ENCODE measurements around the gene PTPRN2. TPM values are rescaled to one million over a fixed set of nuclear protein-coding genes. Genes with fewer than 3 reads are reported as not detected.

The PTPRN2 gene
- total and polyA plus RNA-seq, 8 donors: 12.2 to 49.2 (median 31.8) TPM

DNA sequence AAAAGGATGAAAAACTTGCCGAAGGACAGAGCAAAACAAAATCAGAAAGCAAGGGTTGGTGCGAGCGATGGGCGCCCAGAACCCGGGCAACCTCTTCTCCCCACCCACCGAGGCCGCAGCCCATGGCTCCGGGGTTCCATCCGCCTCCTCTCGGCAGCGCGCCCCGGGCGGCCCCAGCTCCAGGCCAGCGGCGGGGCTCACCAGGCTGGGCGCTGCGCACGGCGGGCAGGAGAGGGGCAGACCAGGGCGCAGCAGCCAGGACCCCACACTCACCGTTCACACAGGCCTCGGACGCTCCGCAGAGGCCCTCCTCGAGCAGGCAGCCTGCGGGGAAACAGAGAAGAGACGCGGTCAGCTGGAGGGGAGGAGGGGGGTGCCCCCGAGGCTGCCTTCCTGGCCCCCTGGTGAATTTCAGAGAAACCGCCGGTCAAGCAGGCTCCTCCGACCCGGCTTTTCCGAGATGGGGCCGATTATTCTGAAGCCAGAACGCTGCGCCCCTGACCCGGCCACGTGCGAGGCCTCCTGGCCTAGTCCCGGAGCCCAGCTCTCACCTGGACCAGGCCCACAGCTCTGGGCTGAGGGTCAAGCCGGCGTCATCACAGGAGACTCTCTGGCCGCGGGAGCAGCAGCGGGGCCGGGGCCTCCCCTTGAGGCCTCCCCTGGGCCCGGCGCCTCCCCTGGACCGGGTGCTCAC is 98.0 kb downstream of the PTPRN2 start:
- H3K36me3 ChIP-seq: no peaks in the 10 kb centered on the region
- no peak for ATAC-seq
- no peak for DNase-seq
- H3K4me1 ChIP-seq: no peaks in the 10 kb centered on the region
- 94 to 95% methylated on average over 42 to 51 of the region's 51 CpGs for WGBS, 2 donors
- no peaks in the 10 kb centered on the region for H3K27me3 ChIP-seq
- no peak overlapping the region for H3K27ac ChIP-seq
- intact Hi-C loops (cut with DNase I): no loop called here
- H3K9me3 ChIP-seq: no peaks in the 10 kb centered on the region
- no peak overlapping the region for H3K4me3 ChIP-seq
- TF ChIP-seq, protein P1, sequence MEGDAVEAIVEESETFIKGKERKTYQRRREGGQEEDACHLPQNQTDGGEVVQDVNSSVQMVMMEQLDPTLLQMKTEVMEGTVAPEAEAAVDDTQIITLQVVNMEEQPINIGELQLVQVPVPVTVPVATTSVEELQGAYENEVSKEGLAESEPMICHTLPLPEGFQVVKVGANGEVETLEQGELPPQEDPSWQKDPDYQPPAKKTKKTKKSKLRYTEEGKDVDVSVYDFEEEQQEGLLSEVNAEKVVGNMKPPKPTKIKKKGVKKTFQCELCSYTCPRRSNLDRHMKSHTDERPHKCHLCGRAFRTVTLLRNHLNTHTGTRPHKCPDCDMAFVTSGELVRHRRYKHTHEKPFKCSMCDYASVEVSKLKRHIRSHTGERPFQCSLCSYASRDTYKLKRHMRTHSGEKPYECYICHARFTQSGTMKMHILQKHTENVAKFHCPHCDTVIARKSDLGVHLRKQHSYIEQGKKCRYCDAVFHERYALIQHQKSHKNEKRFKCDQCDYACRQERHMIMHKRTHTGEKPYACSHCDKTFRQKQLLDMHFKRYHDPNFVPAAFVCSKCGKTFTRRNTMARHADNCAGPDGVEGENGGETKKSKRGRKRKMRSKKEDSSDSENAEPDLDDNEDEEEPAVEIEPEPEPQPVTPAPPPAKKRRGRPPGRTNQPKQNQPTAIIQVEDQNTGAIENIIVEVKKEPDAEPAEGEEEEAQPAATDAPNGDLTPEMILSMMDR (IDR thresholded peaks at IDR 0.05): no peak
- FAIRE-seq: no peak

DNA sequence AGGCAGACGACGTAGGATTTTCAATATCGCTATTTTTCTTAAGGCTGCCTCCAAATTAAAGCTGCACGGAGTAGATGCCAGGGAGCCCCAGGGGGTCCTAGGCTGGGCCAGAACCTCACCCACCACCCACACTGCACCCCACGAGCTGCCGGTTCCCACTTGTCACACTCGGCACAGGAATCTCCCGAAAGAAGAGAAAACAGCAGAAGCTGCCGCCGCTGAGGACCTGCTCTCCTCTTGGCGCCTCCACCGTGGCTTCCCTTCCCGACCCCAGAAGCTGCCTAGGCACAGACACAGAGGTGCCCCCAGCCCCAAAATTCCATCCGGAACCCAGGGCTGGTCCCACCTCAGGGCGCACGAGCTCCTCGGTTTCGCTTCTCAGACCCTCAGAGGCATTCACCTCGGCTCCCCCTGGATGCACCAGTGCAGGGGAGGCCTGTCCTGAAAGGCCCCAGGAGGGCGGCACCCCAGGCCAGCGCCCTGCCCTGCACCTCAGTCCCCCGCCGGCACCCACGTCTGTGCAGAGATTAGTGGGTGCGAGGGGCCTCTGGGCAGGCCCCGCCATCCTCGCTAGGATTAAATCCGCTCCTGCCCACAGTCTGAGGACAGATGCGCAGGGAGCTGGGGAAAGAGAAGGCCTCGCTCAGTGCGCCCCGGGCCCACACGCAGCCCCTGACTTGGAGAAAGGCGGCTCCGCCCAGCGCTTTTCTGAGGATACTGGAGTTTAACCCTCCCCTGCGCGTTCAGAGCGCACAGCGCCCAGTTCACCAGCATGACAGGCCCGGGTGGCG is 99.2 kb downstream of the PTPRN2 start:
- intact Hi-C loops (cut with DNase I): no loop called here
- DNase-seq: no peak
- peak in 1 of 4 donors; percentile 18 for ATAC-seq
- FAIRE-seq: no peak
- Histone ChIP-seq H3K27ac (no peak overlapping the region), H3K9me3 (no peaks in the 10 kb centered on the region), H3K36me3 (no peaks in the 10 kb centered on the region), H3K4me3 (no peak overlapping the region), H3K4me1 (no peaks in the 10 kb centered on the region), H3K27me3 (no peaks in the 10 kb centered on the region)
- WGBS, 2 donors: 91 to 93% methylated on average over 37 to 42 of the region's 42 CpGs
- TF ChIP-seq, protein P1 (IDR thresholded peaks at IDR 0.05): no peak

DNA sequence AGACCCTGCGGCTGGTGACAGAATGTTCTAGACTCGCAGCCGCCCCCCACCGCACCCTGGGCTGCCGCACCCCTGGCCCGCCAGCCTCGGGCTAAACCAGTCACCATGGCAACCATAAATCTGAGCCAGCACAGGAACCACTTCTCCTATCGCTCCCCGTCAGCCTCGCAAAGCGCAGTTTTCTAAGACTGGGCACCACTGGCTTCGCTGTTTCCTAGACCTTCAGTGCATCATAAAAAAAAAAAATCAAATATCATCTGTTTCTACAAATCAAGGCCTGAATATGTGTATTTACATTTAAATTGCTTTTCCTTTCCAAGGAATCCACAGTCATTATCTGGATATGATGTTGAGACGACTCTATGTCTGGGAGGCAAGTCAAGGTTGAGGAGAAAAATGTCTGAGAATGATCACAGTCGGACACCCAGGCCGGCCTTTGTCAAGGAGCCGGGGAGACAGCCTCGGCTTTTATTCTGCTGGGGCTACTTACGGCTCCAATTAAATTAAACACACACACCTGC is 99.9 kb downstream of the PTPRN2 start:
- TF ChIP-seq, protein P1 (IDR thresholded peaks at IDR 0.05): no peak
- FAIRE-seq (no peak), ATAC-seq (no peak), DNase-seq (no peak)
- Histone ChIP-seq H3K9me3 (no peaks in the 10 kb centered on the region), H3K27ac (no peak overlapping the region), H3K36me3 (no peaks in the 10 kb centered on the region), H3K27me3 (no peaks in the 10 kb centered on the region), H3K4me1 (no peaks in the 10 kb centered on the region), H3K4me3 (no peak overlapping the region)
- 85% methylated on average over 18 of the region's 18 CpGs for WGBS, 2 donors
- intact Hi-C loops (cut with DNase I): no loop called here

DNA sequence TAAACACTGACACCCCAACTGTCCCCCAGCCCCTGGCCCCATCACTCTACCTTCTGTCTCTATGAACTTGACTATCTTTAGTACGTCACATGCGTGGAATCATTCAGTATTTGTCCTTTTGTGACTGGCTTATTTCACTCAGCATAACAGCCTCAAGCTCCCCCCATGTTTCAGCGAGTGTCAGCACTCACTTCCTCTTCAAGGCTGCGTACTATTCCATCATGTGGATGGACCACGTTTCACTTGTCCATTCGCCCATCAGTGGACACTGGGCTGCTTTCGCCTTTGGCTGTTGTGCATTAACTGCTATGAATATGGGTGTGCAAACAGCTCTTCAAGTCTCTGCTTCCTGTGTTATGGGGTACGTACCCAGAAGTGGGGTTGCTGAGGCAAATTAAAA is 100.7 kb downstream of the PTPRN2 start:
- intact Hi-C loops (cut with DNase I): no loop called here
- ATAC-seq (no peak), DNase-seq (no peak), FAIRE-seq (no peak)
- no peak overlapping the region for H3K27ac ChIP-seq
- no peaks in the 10 kb centered on the region for H3K27me3 ChIP-seq
- TF ChIP-seq, protein P1 (IDR thresholded peaks at IDR 0.05): no peak
- no peaks in the 10 kb centered on the region for H3K9me3 ChIP-seq
- no peaks in the 10 kb centered on the region for H3K36me3 ChIP-seq
- no peaks in the 10 kb centered on the region for H3K4me1 ChIP-seq
- 93 to 95% methylated on average over 8 of the region's 8 CpGs for WGBS, 2 donors
- H3K4me3 ChIP-seq: no peak overlapping the region
